Muscle of arm (tissue), 12 donors: Measurements from ENCODE around the gene ANKRD24. TPM values are rescaled to one million over a fixed set of nuclear protein-coding genes. Genes with fewer than 3 reads are reported as not detected.
"Not testable (repeated sequence)": the region's sequence is repeated elsewhere in the genome, so short reads cannot be mapped to it uniquely, and the experiment has no call there.

ENCODE experiments used
- DNase-seq: peaks from one replicate; pipeline ENCODE4 v3.0.0-alpha.2; 2013
- polyA plus RNA-seq, 12 donors: library from polyadenylated mRNA; unstranded; fragments of 120-200 nt; gene quantifications; one replicate each; pipeline ENCODE4 v1.2.1, GENCODE V29; 2013; ENCODE audit not compliant: insufficient read length in 12 of 12

The ANKRD24 gene
- polyA plus RNA-seq, 12 donors, result 0.38 to 2.2 (median 1.4) TPM; not detected in 2

DNA sequence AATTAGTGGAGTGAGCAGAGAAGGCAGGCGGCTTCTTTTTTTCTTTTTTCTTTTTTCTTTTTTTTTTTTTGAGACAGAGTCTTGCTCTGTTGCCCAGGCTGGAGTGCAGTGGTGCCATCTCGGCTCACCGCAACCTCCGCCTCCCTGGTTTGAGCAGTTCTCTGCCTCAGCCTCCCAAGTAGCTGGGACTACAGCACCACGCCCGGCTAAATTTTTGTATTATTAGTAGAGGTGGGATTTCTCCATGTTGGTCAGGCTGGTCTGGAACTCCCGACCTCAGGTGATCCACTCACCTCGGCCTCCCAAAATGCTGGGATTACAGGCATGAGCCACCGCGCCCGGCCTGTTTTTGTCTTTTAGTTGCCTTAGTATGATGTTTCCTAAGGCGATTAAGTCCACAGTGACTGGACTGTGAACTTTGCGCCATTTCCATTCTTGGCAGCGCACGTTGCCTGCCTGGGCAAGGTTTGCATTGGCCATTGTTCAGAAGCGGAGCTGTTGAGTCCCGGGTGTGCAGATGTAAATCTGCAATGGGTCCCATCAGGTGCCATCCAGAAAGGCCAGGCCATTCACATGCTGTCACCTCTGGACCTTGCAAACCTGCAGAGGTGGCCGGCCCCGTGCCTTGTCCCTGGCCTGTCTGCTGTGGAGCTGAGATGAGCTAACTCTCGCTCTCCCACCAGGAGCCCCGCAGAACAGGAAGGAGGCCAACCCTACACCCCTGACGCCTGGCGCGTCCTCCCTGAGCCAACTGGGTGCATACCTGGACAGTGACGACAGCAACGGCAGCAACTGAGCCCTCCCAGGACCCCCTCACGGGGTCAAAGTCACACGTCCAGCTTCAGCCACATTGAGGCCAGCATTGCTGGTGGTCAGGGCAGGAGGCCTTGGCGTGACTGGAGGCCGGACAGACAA lies 85.7 kb downstream of the ANKRD24 start:
- no peak for DNase-seq

DNA sequence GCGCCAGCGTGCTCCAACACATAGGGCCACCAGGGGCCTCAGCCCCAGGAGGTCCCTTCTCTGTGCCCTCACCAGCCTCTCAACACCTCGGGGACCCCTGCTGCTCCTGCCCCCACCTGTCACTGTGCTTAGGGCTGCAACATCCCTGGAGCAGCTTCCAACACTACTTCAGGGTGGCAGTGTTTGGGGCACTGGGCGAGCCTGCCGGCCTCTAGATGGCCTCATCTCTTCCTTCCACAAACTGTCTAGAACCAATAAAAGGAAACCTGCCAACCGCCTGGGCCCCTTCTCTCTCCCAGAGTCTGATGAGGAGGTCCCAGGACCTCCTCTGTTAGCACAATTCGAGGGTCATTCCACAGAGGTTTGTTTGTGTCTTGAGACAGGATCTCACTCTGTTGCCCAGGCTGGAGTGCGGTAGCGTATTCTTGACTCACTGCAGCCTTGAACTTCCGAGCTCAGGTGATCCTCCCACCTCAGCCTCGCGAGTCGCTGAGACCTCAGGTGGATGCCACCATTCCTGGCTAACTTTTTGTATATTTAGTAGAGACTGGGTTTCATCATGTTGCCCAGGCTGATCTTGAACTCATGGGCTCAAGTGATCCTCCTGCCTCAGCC lies 86.4 kb downstream of the ANKRD24 start:
- no peak for DNase-seq

DNA sequence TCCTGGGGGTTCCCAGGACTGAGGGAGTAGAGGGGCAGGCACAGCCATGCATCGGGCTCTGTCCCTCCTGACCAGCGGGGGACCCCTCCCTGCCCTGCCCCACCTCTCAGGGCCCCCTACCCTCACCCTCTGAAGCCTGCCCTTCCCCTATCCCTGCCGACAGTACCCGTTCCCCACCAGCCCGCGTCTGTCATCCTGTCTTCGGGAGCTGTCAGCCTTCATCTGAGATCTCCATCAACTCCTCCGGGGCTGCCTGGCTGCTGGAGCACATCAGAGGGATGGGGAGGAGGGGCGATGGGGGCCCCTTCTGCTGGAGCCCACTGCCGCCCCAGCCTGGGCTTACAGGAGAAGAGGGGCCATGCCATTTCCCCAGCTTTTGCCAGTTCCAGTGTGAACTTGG lies 90.4 kb downstream of the ANKRD24 start:
- DNase-seq, result no peak

DNA sequence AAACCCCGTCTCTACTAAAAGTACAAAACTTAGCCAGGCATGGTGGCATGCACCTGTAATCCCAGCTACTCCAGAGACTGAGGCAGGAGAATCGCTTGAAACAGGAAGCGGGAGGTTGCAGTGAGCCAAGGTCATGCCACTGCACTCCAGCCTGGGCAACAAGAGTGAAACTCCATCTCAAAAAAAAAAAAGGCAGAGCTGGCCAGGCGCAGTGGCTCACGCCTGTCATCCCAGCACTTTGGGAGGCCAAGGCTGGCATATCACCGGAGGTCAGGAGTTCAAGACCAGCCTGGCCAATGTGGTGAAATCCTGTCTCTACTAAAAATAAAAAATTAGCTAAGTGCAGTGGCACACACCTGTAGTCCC lies 91.8 kb downstream of the ANKRD24 start:
- not testable (repeated sequence) for DNase-seq

Other genes starting within 250 kb of the ANKRD24 start
- gene NMRK2, start 249.6 kb upstream of the ANKRD24 start, polyA plus RNA-seq, result 100 to 1,000 TPM in 10 of 12 donors, 10 to 100 TPM in 1, not detected in 1; 89.1 to 304 (median 222) TPM
- gene DAPK3, start 211.6 kb upstream of the ANKRD24 start, polyA plus RNA-seq, result 100 to 1,000 TPM in 1 of 12 donors, 10 to 100 TPM in 10, not detected in 1; 42.7 to 101 (median 66.3) TPM
- 1,000 to 10,000 TPM in 11 of 12 donors, 100 to 1,000 TPM in 1; 901 to 3,153 (median 2,321) TPM for gene EEF2, start 197.2 kb upstream of the ANKRD24 start, polyA plus RNA-seq
- gene PIAS4, start 175.0 kb upstream of the ANKRD24 start, polyA plus RNA-seq, result 10 to 100 TPM in 11 of 12 donors, not detected in 1; 15.3 to 36.1 (median 21.7) TPM
- 10 to 100 TPM in 3 of 12 donors, 1 to 10 TPM in 8, not detected in 1; 5.2 to 29.8 (median 6.7) TPM for gene ZBTB7A, start 115.8 kb upstream of the ANKRD24 start, polyA plus RNA-seq
- 100 to 1,000 TPM in 6 of 12 donors, 10 to 100 TPM in 6; 74.0 to 196 (median 100) TPM for gene MAP2K2, start 58.6 kb upstream of the ANKRD24 start, polyA plus RNA-seq
- gene CREB3L3, start 29.1 kb upstream of the ANKRD24 start, polyA plus RNA-seq, result 1 to 10 TPM in 1 of 12 donors, under 1 TPM in 1, not detected in 10; 0.30 to 8.2 TPM
- gene SIRT6, start 126 bp upstream of the ANKRD24 start, polyA plus RNA-seq, result 10 to 100 TPM in 6 of 12 donors, 1 to 10 TPM in 5, not detected in 1; 7.1 to 22.9 (median 10.4) TPM
- 1 to 10 TPM in 1 of 12 donors, under 1 TPM in 9, not detected in 2; 0.34 to 2.4 (median 0.70) TPM for gene EBI3, start 46.8 kb downstream of the ANKRD24 start, polyA plus RNA-seq
- 10 to 100 TPM in 11 of 12 donors, not detected in 1; 10.8 to 19.0 (median 11.9) TPM for gene YJU2, start 64.4 kb downstream of the ANKRD24 start, polyA plus RNA-seq
- gene SHD, start 96.6 kb downstream of the ANKRD24 start, polyA plus RNA-seq, result 100 to 1,000 TPM in 5 of 12 donors, 10 to 100 TPM in 6, not detected in 1; 48.5 to 140 (median 91.9) TPM
- 1 to 10 TPM in 1 of 12 donors, under 1 TPM in 9, not detected in 2; 0.27 to 3.2 (median 0.60) TPM for gene TMIGD2, start 119.7 kb downstream of the ANKRD24 start, polyA plus RNA-seq
- gene FSD1, start 121.9 kb downstream of the ANKRD24 start, polyA plus RNA-seq, result 10 to 100 TPM in 1 of 12 donors, 1 to 10 TPM in 9, under 1 TPM in 1, not detected in 1; 0.88 to 13.6 (median 2.2) TPM
- gene STAP2, start 156.1 kb downstream of the ANKRD24 start, polyA plus RNA-seq, result 10 to 100 TPM in 2 of 12 donors, 1 to 10 TPM in 8, not detected in 2; 3.5 to 37.7 (median 5.1) TPM
- 10 to 100 TPM in 10 of 12 donors, not detected in 2; 11.4 to 18.5 (median 13.2) TPM for gene MPND, start 160.9 kb downstream of the ANKRD24 start, polyA plus RNA-seq
- 10 to 100 TPM in 11 of 12 donors, not detected in 1; 41.2 to 79.6 (median 56.0) TPM for gene SH3GL1, start 217.9 kb downstream of the ANKRD24 start, polyA plus RNA-seq
- gene CHAF1A, start 220.0 kb downstream of the ANKRD24 start, polyA plus RNA-seq, result 10 to 100 TPM in 10 of 12 donors, 1 to 10 TPM in 1, not detected in 1; 7.8 to 25.9 (median 11.3) TPM